Right renal cortex interstitium (tissue), 3 donors: ENCODE measurements around the gene RALGPS1. TPM values are rescaled to one million over a fixed set of nuclear protein-coding genes. Genes with fewer than 3 reads are reported as not detected.
"Not testable (repeated sequence)": the region's sequence is repeated elsewhere in the genome, so short reads cannot be mapped to it uniquely, and the experiment has no call there.

Source experiments
- DNase-seq, 3 donors: peaks; one replicate each; pipeline ENCODE4 v3.0.0-alpha.2; 2013; ENCODE audit warnings: low read depth in 3 of 3, low spot score in 2 of 3
- polyA plus RNA-seq, 3 donors: library from polyadenylated mRNA; unstranded; fragments of 120-200 nt; gene quantifications; one replicate each; pipeline ENCODE4 v1.2.1, GENCODE V29; 2013; ENCODE audit not compliant: insufficient read length in 3 of 3

RALGPS1 gene
- polyA plus RNA-seq, 3 donors, result 20.2 to 21.0 (median 20.6) TPM

GRCh38 chr9:127017979-127018378 lies 103.4 kb downstream of the RALGPS1 start:
- not testable (repeated sequence) for DNase-seq

- no peak for DNase-seq
Observed at GRCh38 chr9:127018935-127019334, 104.4 kb downstream of the RALGPS1 start.

GRCh38 chr9:127020036-127020801 lies 105.6 kb downstream of the RALGPS1 start:
- DNase-seq, result no peak

- DNase-seq, result no peak
Observed at GRCh38 chr9:127020802-127021078, 106.2 kb downstream of the RALGPS1 start.

GRCh38 chr9:127021664-127022363 lies 107.2 kb downstream of the RALGPS1 start:
- peak; percentile 53 to 68 (median 54) for DNase-seq

- no peak for DNase-seq
Observed at GRCh38 chr9:127022913-127023660, 108.5 kb downstream of the RALGPS1 start.

GRCh38 chr9:127025042-127025441 lies 110.5 kb downstream of the RALGPS1 start:
- no peak for DNase-seq

- peak in 1 of 3 donors; percentile 19 for DNase-seq
Observed at GRCh38 chr9:127027694-127028093, 113.1 kb downstream of the RALGPS1 start.

GRCh38 chr9:127029548-127029947 lies 115.0 kb downstream of the RALGPS1 start:
- no peak for DNase-seq

GRCh38 chr9:127030814-127031740 lies 116.5 kb downstream of the RALGPS1 start:
- DNase-seq, result no peak

GRCh38 chr9:127032256-127032655 lies 117.7 kb downstream of the RALGPS1 start:
- DNase-seq, result no peak

- no peak for DNase-seq
Observed at GRCh38 chr9:127033061-127033460, 118.5 kb downstream of the RALGPS1 start.

- no peak for DNase-seq
Observed at GRCh38 chr9:127033789-127034188, 119.2 kb downstream of the RALGPS1 start.

- DNase-seq, result no peak
Observed at GRCh38 chr9:127034691-127035090, 120.1 kb downstream of the RALGPS1 start.

GRCh38 chr9:127035423-127035822 lies 120.8 kb downstream of the RALGPS1 start:
- no peak for DNase-seq

- DNase-seq, result no peak
Observed at GRCh38 chr9:127035948-127036347, 121.4 kb downstream of the RALGPS1 start.

GRCh38 chr9:127036437-127036836 lies 121.9 kb downstream of the RALGPS1 start:
- no peak for DNase-seq

- DNase-seq, result no peak
Observed at GRCh38 chr9:127038531-127038930, 123.9 kb downstream of the RALGPS1 start.

- DNase-seq, result no peak
Observed at GRCh38 chr9:127039492-127039891, 124.9 kb downstream of the RALGPS1 start.

- no peak for DNase-seq
Observed at GRCh38 chr9:127045148-127045547, 130.6 kb downstream of the RALGPS1 start.

- no peak for DNase-seq
Observed at GRCh38 chr9:127047971-127048370, 133.4 kb downstream of the RALGPS1 start.
